Muscle layer of colon (tissue), 2 donors: Measurements from ENCODE around the gene CHCHD4.

Experiments used
- H3K27ac ChIP-seq: one replicate; pipeline ENCODE4 v1.7.0; 2013; ENCODE audit warnings: low read depth, mild to moderate bottlenecking, low read length, moderate library complexity
- H3K27me3 ChIP-seq, 2 donors: one replicate each; pipeline ENCODE4 v1.7.0; 2013; ENCODE audit warnings: low read length in 2 of 2, mild to moderate bottlenecking in 2 of 2; ENCODE audit not compliant: insufficient read depth in 2 of 2, control insufficient read depth in 1 of 2
- H3K36me3 ChIP-seq: one replicate; pipeline ENCODE4 v1.7.0; 2013; ENCODE audit warnings: mild to moderate bottlenecking, low read length; ENCODE audit not compliant: insufficient read depth
- H3K4me1 ChIP-seq: one replicate; pipeline ENCODE4 v1.7.0; 2013; ENCODE audit warnings: mild to moderate bottlenecking, low read length; ENCODE audit not compliant: insufficient read depth
- H3K4me3 ChIP-seq, 2 donors: one replicate each; pipeline ENCODE4 v1.7.0; 2013; ENCODE audit warnings: low read length in 2 of 2, low read depth in 1 of 2, mild to moderate bottlenecking in 1 of 2, moderate library complexity in 1 of 2
- H3K9ac ChIP-seq: one replicate; pipeline ENCODE4 v1.7.0; 2013; ENCODE audit warnings: low read length
- H3K9me3 ChIP-seq: one replicate; pipeline ENCODE4 v1.7.0; 2013; ENCODE audit warnings: mild to moderate bottlenecking, low read length
- donor health status: abdominal sarcoma.
- donor health status: Adenocarcinoma of cecum.

CHCHD4 gene

GRCh38 chr3:14148041-14148985 is 23.6 kb upstream of the CHCHD4 start:
- Histone ChIP-seq H3K4me1 (peaks cover 24% of the 10 kb centered on the region), H3K9ac (no peak overlapping the region), H3K27me3 (no peaks in the 10 kb centered on the region), H3K27ac (no peak overlapping the region), H3K9me3 (no peaks in the 10 kb centered on the region), H3K4me3 (no peak overlapping the region), H3K36me3 (peaks cover 47% of the 10 kb centered on the region)

GRCh38 chr3:14147617-14148016 is 22.9 kb upstream of the CHCHD4 start:
- Histone ChIP-seq H3K9me3 (no peaks in the 10 kb centered on the region), H3K27me3 (no peaks in the 10 kb centered on the region), H3K4me1 (peaks cover 31% of the 10 kb centered on the region), H3K36me3 (peaks cover 46% of the 10 kb centered on the region), H3K4me3 (no peak overlapping the region), H3K27ac (no peak overlapping the region), H3K9ac (no peak overlapping the region)

GRCh38 chr3:14147066-14147435 is 22.4 kb upstream of the CHCHD4 start:
- peaks cover 34% of the 10 kb centered on the region for H3K4me1 ChIP-seq
- no peaks in the 10 kb centered on the region for H3K9me3 ChIP-seq
- H3K27ac ChIP-seq = no peak overlapping the region
- H3K36me3 ChIP-seq = peaks cover 46% of the 10 kb centered on the region
- H3K9ac ChIP-seq = no peak overlapping the region
- H3K27me3 ChIP-seq = no peaks in the 10 kb centered on the region
- no peak overlapping the region for H3K4me3 ChIP-seq

- Histone ChIP-seq H3K4me3 (no peak overlapping the region), H3K36me3 (peaks cover 46% of the 10 kb centered on the region), H3K9me3 (no peaks in the 10 kb centered on the region), H3K27me3 (no peaks in the 10 kb centered on the region), H3K9ac (no peak overlapping the region), H3K27ac (peak overlapping the region; percentile 94), H3K4me1 (peaks cover 34% of the 10 kb centered on the region)
Measured at GRCh38 chr3:14146381-14147065, 21.9 kb upstream of the CHCHD4 start.

- H3K27me3 ChIP-seq = no peaks in the 10 kb centered on the region
Measured at GRCh38 chr3:14145670-14146380, 21.2 kb upstream of the CHCHD4 start.

GRCh38 chr3:14145236-14145635 is 20.6 kb upstream of the CHCHD4 start:
- Histone ChIP-seq H3K9ac (no peak overlapping the region), H3K4me1 (peaks cover 34% of the 10 kb centered on the region)

More at GRCh38 chr3:14145670-14146380, 21.2 kb upstream of the CHCHD4 start:
- Histone ChIP-seq H3K9ac (no peak overlapping the region), H3K4me1 (peaks cover 34% of the 10 kb centered on the region), H3K36me3 (peaks cover 49% of the 10 kb centered on the region), H3K4me3 (no peak overlapping the region), H3K9me3 (no peaks in the 10 kb centered on the region), H3K27ac (peak overlapping the region; percentile 94)

GRCh38 chr3:14144423-14145075 is 19.9 kb upstream of the CHCHD4 start:
- no peak overlapping the region for H3K9ac ChIP-seq
- peaks cover 53% of the 10 kb centered on the region for H3K36me3 ChIP-seq
- H3K9me3 ChIP-seq = no peaks in the 10 kb centered on the region
- no peaks in the 10 kb centered on the region for H3K27me3 ChIP-seq
- peak overlapping the region; percentile 94 for H3K27ac ChIP-seq
- peak overlapping the region in 1 of 2 donors; percentile 6 for H3K4me3 ChIP-seq
- H3K4me1 ChIP-seq = peaks cover 34% of the 10 kb centered on the region

More at GRCh38 chr3:14145236-14145635, 20.6 kb upstream of the CHCHD4 start:
- Histone ChIP-seq H3K27me3 (no peaks in the 10 kb centered on the region), H3K9me3 (no peaks in the 10 kb centered on the region), H3K4me3 (no peak overlapping the region), H3K36me3 (peaks cover 47% of the 10 kb centered on the region), H3K27ac (peak overlapping the region; percentile 94)

GRCh38 chr3:14143271-14144225 is 18.9 kb upstream of the CHCHD4 start:
- peak overlapping the region; percentile 94 for H3K27ac ChIP-seq
- no peak overlapping the region for H3K9ac ChIP-seq
- H3K27me3 ChIP-seq = no peaks in the 10 kb centered on the region
- H3K4me3 ChIP-seq = peak overlapping the region in 1 of 2 donors; percentile 6
- peaks cover 63% of the 10 kb centered on the region for H3K36me3 ChIP-seq
- H3K4me1 ChIP-seq = peaks cover 34% of the 10 kb centered on the region
- no peaks in the 10 kb centered on the region for H3K9me3 ChIP-seq

- H3K27me3 ChIP-seq = no peaks in the 10 kb centered on the region
- peaks cover 63% of the 10 kb centered on the region for H3K36me3 ChIP-seq
- no peaks in the 10 kb centered on the region for H3K9me3 ChIP-seq
- H3K4me3 ChIP-seq = no peak overlapping the region
- H3K4me1 ChIP-seq = peaks cover 34% of the 10 kb centered on the region
- H3K27ac ChIP-seq = peak overlapping the region; percentile 31
- peak overlapping the region; percentile 17 for H3K9ac ChIP-seq
Measured at GRCh38 chr3:14142567-14143270, 18.0 kb upstream of the CHCHD4 start.
